Measurements from ENCODE around the gene LILRB3. TPM values are rescaled to one million over a fixed set of nuclear protein-coding genes. Genes with fewer than 3 reads are reported as not detected.

Gene LILRB3
- total and polyA plus RNA-seq, 9 donors = 0.31 to 5.5 (median 2.5) TPM

GRCh38 chr19:54189735-54190502 lies 32.9 kb downstream of the LILRB3 start:
- Histone ChIP-seq H3K4me1 (ENCODE audit: insufficient read depth) (peaks cover 6% of the 10 kb centered on the region), H3K4me3 (peak overlapping the region; percentile 80), H3K9me3 (no peaks in the 10 kb centered on the region), H3K36me3 (no peaks in the 10 kb centered on the region), H3K27ac (peak overlapping the region; percentile 96 to 100), H3K27me3 (no peaks in the 10 kb centered on the region)
- peak; percentile 100 for DNase-seq
- TF ChIP-seq EP300 (IDR thresholded peaks at IDR 0.05) (peak; percentile 43), POLR2A (IDR thresholded peaks at IDR 0.05) (peak; percentile 95), CTCF (IDR thresholded peaks at IDR 0.05) (peak in 1 of 3 donors; percentile 4)
- WGBS, 3 donors = 0 to 1% (median 0%) methylated on average over 50 to 65 of the region's 65 CpGs
- intact Hi-C loops (cut with DNase I) = loop anchor here in 1 of 4 donors (1.0 kb wide), 1 partner anchor 19 kb away; no protein-coding TSS in a partner anchor

- Histone ChIP-seq H3K27me3 (no peaks in the 10 kb centered on the region), H3K4me1 (ENCODE audit: insufficient read depth) (peaks cover 6% of the 10 kb centered on the region), H3K36me3 (no peaks in the 10 kb centered on the region), H3K27ac (peak within 1 kb of the TSS; percentile 96 to 100), H3K9me3 (no peaks in the 10 kb centered on the region), H3K4me3 (peak within 1 kb of the TSS; percentile 80)
- intact Hi-C loops (cut with DNase I) = loop anchor here in 1 of 4 donors (1.0 kb wide), 1 partner anchor 20 kb away; no protein-coding TSS in a partner anchor
- TF ChIP-seq CTCF (IDR thresholded peaks at IDR 0.05) (peak; percentile 12 to 61 (median 60)), POLR2A (IDR thresholded peaks at IDR 0.05) (peak; percentile 73), EP300 (IDR thresholded peaks at IDR 0.05) (no peak)
- 0 to 1% (median 0%) methylated on average over 27 to 64 of the region's 64 CpGs for WGBS, 3 donors
- DNase-seq = no peak
Measured at GRCh38 chr19:54189145-54189734, 33.6 kb downstream of the LILRB3 start, which contains the start of gene MBOAT7. TSS of gene MBOAT7 (minus strand) at chr19:54189580. CDS start at chr19:54188508, 1,072 bp downstream.

- Histone ChIP-seq H3K36me3 (no peaks in the 10 kb centered on the region), H3K4me3 (peak overlapping the region; percentile 80), H3K4me1 (ENCODE audit: insufficient read depth) (peaks cover 6% of the 10 kb centered on the region), H3K27me3 (no peaks in the 10 kb centered on the region), H3K9me3 (no peaks in the 10 kb centered on the region), H3K27ac (peak overlapping the region; percentile 82 to 100)
- intact Hi-C loops (cut with DNase I) = no loop called here
- 20 to 22% (median 22%) methylated on average over 12 of the region's 12 CpGs for WGBS, 3 donors
- DNase-seq = peak in 1 of 5 donors; percentile 49
- TF ChIP-seq EP300 (IDR thresholded peaks at IDR 0.05) = no peak
- TF ChIP-seq POLR2A (IDR thresholded peaks at IDR 0.05) = no peak
- no peak for TF ChIP-seq CTCF (IDR thresholded peaks at IDR 0.05)
Measured at GRCh38 chr19:54188215-54188871, 34.5 kb downstream of the LILRB3 start.

GRCh38 chr19:54186934-54187381 lies 35.8 kb downstream of the LILRB3 start:
- no peak for DNase-seq
- Histone ChIP-seq H3K4me3 (no peak overlapping the region), H3K27me3 (no peaks in the 10 kb centered on the region), H3K9me3 (no peaks in the 10 kb centered on the region), H3K4me1 (ENCODE audit: insufficient read depth) (peaks cover 2% of the 10 kb centered on the region), H3K27ac (no peak overlapping the region), H3K36me3 (no peaks in the 10 kb centered on the region)
- intact Hi-C loops (cut with DNase I) = no loop called here
- 57 to 58% (median 58%) methylated on average over 11 of the region's 11 CpGs for WGBS, 3 donors
- TF ChIP-seq POLR2A (IDR thresholded peaks at IDR 0.05) = no peak
- no peak for TF ChIP-seq CTCF (IDR thresholded peaks at IDR 0.05)
- no peak for TF ChIP-seq EP300 (IDR thresholded peaks at IDR 0.05)

All from ovary (tissue), 9 donors.